SKM-1 treated with dmso at 0.1 percent for 144 hours (cell line): ENCODE data around the gene SWT1.
"Not testable (repeated sequence)": the region's sequence is repeated elsewhere in the genome, so short reads cannot be mapped to it uniquely, and the experiment has no call there.

Source experiments
- DNase-seq: peaks from one replicate; lab custom pipeline; 2025; ENCODE audit not compliant: unreplicated experiment; lab: John Stamatoyannopoulos, UW

SWT1 gene

DNA sequence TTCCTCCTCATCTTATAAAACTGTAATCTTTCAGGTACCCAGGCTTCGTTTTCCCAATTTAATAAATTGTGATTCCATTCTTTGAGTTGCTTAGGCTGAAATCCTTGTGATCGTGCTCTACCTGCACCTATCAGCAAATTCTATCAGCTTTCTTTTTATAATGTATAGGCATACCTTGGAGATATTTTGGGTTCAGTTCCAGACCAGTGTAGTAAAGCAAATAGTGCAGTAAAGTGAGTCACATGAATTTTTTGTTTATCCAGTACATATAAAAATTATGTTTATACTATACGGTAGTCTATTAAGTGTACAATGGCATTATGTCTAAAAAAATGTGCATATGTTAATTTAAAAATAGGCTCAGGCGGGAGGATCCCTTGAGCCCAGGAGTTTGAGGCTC, 5.5 kb downstream of the SWT1 start:
- DNase-seq, result no peak

GRCh38 chr1:185166106-185166505, 9.1 kb downstream of the SWT1 start:
- DNase-seq, result no peak

GRCh38 chr1:185170291-185170848, 13.4 kb downstream of the SWT1 start:
- DNase-seq, result peak; percentile 81

GRCh38 chr1:185193756-185194155, 36.8 kb downstream of the SWT1 start:
- no peak for DNase-seq

DNA sequence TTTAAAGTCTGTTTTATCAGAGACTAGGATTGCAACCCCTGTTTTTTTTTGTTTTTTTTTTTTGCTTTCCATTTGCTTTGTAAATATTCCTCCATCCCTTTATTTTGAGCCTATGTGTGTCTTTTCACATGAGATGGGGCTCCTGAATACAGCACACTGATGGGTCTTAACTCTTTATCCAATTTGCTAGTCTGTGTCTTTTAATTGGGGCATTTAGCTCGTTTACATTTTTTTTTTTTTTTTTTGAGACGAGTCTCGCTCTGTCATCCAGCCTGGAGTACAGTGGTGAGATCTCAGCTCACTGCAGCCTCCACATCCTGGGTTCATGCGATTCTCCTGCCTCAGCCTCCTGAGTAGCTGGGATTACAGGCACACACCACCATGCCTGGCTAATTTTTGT, 41.7 kb downstream of the SWT1 start:
- not testable (repeated sequence) for DNase-seq

DNA sequence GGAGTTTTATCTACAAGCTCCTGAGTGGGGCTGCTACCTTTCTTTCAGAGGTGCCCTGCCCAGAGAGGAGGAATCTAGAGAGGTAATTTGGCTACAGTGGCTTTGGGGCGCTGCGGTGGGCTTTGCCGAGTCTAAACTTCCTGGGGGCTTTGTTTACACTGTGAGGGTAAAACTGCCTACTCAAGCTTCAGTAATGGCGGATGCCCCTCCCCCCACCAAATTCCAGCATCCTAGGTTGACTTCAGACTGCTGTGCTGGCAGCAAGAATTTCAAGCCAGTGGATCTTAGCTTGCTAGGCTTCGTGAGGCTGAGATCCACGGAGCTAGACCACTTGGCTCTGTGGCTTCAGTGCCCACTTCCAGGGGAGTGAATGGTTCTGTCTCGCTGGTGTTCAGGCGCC, 43.9 kb downstream of the SWT1 start:
- no peak for DNase-seq

GRCh38 chr1:185207170-185207569, 50.2 kb downstream of the SWT1 start:
- DNase-seq, result no peak

DNA sequence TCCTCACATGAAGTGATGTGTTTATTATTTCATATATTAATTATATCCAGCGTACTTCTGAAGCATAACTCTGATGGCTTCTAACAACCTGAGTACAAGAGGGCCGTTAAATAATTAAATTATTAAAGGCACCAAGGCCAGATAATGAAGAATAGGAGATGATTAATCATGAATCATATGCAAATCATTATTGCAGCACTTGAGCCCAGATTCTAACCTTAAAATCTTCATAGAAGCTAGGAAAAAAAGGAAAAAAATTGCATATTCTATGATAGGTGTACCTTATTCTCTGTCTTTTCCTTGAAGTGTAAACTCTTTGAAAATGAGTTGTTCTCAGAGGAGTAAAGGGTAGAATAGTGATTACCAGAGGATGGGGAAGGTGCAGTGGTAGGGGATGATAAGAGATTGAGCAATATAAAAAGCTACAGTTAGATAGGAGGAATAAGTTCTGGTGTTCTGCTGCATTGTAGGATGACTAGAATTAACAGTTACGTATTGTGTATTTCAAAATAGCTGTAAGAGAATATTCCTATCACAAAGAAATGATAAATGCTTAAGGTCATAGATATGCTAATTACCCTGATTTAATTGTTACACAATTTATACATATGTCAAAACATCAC, 51.1 kb downstream of the SWT1 start:
- DNase-seq, result no peak

GRCh38 chr1:185208626-185209180, 51.7 kb downstream of the SWT1 start:
- DNase-seq, result no peak

- not testable (repeated sequence) for DNase-seq
Observed at GRCh38 chr1:185209357-185209756, 52.4 kb downstream of the SWT1 start.

DNA sequence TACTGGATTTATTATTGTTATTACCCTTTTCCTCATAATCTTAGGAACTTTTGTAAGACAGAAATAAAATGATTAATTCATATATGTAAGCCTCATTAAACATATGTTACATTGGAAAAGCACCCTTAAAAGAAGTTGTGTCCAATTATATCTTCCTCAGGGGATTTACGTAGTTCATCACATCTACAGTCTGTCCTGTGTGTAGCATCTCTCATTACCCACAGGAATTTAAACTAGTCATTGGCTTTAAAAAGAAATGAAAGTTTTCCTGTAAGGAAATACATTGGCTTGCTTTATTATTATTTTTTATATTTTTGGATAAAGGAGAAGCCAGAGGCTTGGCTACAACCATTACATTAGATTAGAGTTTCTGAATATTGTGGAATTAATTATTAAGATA, 56.1 kb downstream of the SWT1 start:
- DNase-seq, result no peak

DNA sequence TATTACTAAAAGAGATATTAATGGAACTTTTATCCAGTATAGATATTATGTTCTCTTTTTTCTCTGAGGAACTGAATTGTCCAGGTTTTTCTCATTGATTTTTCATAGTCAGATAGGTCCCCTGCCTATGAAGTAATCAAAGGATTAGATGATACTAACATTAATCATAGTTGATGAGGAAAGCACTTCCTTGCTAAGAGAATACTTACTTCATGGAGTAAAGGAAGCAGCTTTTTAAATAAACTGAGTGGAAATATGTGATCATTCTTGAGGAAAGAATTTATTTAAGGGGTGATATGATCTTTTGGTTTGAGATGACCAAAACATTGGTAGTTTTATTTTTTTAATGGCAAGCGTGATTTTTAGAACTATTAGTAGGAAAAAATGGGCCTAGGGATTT, 58.9 kb downstream of the SWT1 start:
- no peak for DNase-seq

- no peak for DNase-seq
Observed at GRCh38 chr1:185224132-185224531, 67.2 kb downstream of the SWT1 start.

- no peak for DNase-seq
Observed at GRCh38 chr1:185227161-185227560, 70.2 kb downstream of the SWT1 start.

- no peak for DNase-seq
Observed at GRCh38 chr1:185228979-185229378, 72.0 kb downstream of the SWT1 start.

- DNase-seq, result no peak
Observed at GRCh38 chr1:185229981-185230380, 73.0 kb downstream of the SWT1 start.

- DNase-seq, result no peak
Observed at GRCh38 chr1:185232874-185233273, 75.9 kb downstream of the SWT1 start.

DNA sequence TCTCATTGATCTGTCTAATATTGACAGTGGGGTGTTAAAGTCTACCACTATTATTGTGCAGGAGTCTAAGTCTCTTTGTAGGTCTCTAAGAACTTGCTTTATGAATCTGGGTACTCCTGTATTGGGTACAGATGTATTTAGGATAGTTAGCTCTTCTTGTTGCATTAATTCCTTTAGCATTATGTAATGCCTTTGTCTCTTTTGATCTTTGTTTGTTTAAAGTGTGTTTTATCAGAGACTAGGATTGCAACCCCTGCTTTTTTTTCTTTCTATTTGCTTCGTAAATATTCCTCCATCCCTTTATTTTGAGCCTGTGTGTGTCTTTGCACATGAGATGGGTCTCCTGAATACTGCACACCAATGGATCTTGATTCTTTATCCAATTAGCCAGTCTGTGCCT, 77.2 kb downstream of the SWT1 start:
- DNase-seq, result not testable (repeated sequence)

GRCh38 chr1:185237176-185237575, 80.2 kb downstream of the SWT1 start:
- not testable (repeated sequence) for DNase-seq

DNA sequence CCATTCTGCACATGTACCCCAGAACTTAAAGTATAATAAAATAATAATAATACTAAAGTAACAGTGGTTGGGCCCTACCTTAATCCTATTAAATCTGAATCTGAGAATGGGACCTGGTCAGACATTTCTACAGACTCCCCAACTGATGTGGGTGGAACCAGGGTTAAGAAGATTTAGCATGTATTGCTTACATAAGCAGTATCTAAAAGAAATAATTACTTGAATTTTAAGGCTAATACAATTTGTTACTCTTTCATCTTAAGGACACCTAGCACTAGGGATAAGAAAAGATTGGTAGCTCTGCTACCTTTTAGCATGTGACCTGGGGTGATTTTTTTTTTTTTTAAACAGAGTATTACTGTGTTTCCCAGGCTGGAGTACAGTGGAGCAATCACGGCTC, 80.7 kb downstream of the SWT1 start:
- DNase-seq, result no peak

GRCh38 chr1:185238447-185238846, 81.5 kb downstream of the SWT1 start:
- DNase-seq, result peak; percentile 15

DNA sequence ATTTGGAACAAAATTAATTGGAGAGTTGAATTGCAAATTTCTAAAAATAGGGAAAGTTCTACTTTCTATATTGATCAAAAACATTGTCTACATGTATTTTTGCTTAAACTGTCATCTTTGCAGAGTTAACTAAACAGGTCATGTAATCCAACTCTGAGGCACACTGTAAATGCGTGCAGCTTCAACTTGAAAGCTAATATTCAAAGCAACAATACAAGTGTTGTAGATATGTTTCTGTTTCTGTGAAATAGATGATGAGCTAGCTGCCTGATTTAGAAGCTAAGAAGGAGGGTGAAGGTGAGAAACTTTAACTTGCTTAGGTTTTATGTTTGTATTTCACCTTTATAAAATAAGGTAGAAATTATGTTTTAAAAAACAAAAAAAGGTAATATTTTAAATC, 82.9 kb downstream of the SWT1 start:
- no peak for DNase-seq

GRCh38 chr1:185241127-185241526, 84.2 kb downstream of the SWT1 start:
- DNase-seq, result no peak
